PFSK-1 (cell line): ENCODE data around the gene ERBB2.

Experiments used
- FOXP2 ChIP-seq: optimal IDR thresholded peaks from 2 replicates; pipeline ENCODE3; 2011; ENCODE audit warnings: borderline replicate concordance, control low read depth, inconsistent platforms; ENCODE audit not compliant: insufficient read depth; ENCODE audit errors: extremely low read length, extremely low read depth
- POLR2AphosphoS5 ChIP-seq: IDR thresholded peaks from 2 replicates; pipeline ENCODE4 v1.6.1; 2012; ENCODE audit warnings: low read depth, mild to moderate bottlenecking, control low read depth, low read length, moderate library complexity
- REST ChIP-seq, 2 experiments: IDR thresholded peaks; 2 replicates each; pipeline versions ENCODE4 v1.6.1 to v1.8.0; 2011 to 2012; ENCODE audit warnings: low read depth in 2 of 2, low read length in 2 of 2, control low read depth in 1 of 2, inconsistent platforms in 1 of 2, mild to moderate bottlenecking in 1 of 2, moderate library complexity in 1 of 2; ENCODE audit not compliant: insufficient read depth in 1 of 2
- SIN3A ChIP-seq: IDR thresholded peaks from 2 replicates; pipeline ENCODE4 v1.6.1; 2012; ENCODE audit warnings: mild to moderate bottlenecking, low read length, moderate library complexity, borderline replicate concordance; ENCODE audit not compliant: insufficient read depth
- TAF1 ChIP-seq: IDR thresholded peaks from 2 replicates; pipeline ENCODE4 v1.6.1; 2012; ENCODE audit warnings: low read length, control low read depth, borderline replicate concordance; ENCODE audit not compliant: insufficient read depth

Gene ERBB2

DNA sequence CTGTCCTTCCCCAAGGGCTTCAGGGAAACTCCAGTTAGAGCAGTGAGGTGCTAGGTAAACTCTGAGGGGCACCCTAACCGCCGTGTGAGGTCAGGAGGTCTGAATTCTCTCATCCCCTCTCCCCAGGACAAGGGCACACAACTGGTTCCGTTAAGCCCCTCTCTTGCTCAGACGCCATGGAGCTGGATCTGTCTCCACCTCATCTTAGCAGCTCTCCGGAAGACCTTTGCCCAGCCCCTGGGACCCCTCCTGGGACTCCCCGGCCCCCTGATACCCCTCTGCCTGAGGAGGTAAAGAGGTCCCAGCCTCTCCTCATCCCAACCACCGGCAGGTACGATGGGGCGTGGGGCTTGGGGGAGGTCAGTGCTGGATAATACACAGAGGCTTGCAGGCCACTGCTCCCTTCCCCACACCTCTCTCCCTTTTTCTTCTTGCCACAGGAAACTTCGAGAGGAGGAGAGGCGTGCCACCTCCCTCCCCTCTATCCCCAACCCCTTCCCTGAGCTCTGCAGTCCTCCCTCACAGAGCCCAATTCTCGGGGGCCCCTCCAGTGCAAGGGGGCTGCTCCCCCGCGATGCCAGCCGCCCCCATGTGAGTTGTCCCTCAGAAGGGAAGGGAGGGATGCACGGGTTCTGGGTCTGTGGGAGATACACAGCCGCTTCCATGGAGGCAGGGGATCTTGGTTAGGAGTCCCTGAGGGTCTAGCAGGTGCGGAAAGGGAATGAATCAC is 42.4 kb downstream of the ERBB2 start:
- TF ChIP-seq FOXP2, result no peak
- TF ChIP-seq POLR2AphosphoS5, result no peak
- TF ChIP-seq REST (IDR thresholded peaks at IDR 0.05; ENCODE audit: insufficient read depth in 1 of 2, low read depth in 2 of 2, low read length in 2 of 2), result no peak
- no peak for TF ChIP-seq TAF1
- no peak for TF ChIP-seq SIN3A

DNA sequence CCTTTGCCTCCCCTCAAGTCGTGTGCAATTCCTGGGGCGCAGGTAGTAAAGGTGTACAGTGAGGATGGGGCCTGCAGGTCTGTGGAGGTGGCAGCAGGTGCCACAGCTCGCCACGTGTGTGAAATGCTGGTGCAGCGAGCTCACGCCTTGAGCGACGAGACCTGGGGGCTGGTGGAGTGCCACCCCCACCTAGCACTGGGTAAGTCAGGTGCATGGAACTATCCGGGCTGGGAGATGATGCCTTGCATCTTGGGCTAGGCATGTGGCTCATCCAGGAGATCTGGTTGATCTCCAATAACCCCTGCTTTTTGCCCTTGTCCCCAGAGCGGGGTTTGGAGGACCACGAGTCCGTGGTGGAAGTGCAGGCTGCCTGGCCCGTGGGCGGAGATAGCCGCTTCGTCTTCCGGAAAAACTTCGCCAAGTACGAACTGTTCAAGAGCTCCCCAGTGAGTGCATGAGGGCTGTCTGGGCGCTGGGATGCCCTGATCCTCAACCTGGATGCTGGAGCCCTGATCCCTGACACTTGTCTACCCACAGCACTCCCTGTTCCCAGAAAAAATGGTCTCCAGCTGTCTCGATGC is 43.1 kb downstream of the ERBB2 start:
- no peak for TF ChIP-seq POLR2AphosphoS5
- TF ChIP-seq REST (IDR thresholded peaks at IDR 0.05; ENCODE audit: insufficient read depth in 1 of 2, low read depth in 2 of 2, low read length in 2 of 2), result no peak
- no peak for TF ChIP-seq TAF1
- no peak for TF ChIP-seq SIN3A
- TF ChIP-seq FOXP2, result no peak

DNA sequence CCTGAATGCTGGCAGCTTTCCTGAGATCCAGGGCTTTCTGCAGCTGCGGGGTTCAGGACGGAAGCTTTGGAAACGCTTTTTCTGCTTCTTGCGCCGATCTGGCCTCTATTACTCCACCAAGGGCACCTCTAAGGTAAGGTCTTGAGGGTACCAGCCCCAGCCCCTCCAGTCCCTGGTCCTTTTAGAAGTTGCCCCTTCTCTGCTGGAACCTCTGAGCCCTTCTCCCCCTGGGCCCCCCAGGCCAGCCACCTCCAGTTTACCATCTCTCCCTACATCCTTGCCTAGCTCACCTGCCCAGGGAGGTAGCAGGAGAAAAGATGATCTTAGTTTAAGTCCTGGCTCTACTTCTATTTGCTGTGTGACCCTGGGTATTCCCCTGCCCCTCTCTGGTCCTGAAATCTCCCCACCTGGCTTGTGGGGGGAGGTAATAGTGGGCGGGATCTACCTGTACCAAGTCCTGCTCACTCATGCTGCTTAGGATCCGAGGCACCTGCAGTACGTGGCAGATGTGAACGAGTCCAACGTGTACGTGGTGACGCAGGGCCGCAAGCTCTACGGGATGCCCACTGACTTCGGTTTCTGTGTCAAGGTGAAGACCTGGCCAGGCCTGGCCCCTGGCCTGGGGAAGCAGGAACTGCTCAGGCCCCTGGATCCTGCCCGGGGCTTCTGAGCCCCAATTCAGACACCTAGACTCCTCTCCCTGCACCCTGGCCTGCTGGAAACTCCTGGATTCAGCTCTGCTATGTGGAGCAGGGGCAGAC is 44.4 kb downstream of the ERBB2 start:
- TF ChIP-seq TAF1 (no peak), SIN3A (no peak), POLR2AphosphoS5 (no peak), REST (IDR thresholded peaks at IDR 0.05; ENCODE audit: insufficient read depth in 1 of 2, low read depth in 2 of 2, low read length in 2 of 2) (no peak), FOXP2 (no peak)

GRCh38 chr17:39744836-39745215 is 45.0 kb downstream of the ERBB2 start:
- no peak for TF ChIP-seq FOXP2
- TF ChIP-seq REST (IDR thresholded peaks at IDR 0.05; ENCODE audit: insufficient read depth in 1 of 2, low read depth in 2 of 2, low read length in 2 of 2), result no peak
- no peak for TF ChIP-seq POLR2AphosphoS5
- no peak for TF ChIP-seq TAF1
- no peak for TF ChIP-seq SIN3A
